ENCODE data around the gene KLHL17.
"Not testable (repeated sequence)": the region's sequence is repeated elsewhere in the genome, so short reads cannot be mapped to it uniquely, and the experiment has no call there.

Gene KLHL17

DNA sequence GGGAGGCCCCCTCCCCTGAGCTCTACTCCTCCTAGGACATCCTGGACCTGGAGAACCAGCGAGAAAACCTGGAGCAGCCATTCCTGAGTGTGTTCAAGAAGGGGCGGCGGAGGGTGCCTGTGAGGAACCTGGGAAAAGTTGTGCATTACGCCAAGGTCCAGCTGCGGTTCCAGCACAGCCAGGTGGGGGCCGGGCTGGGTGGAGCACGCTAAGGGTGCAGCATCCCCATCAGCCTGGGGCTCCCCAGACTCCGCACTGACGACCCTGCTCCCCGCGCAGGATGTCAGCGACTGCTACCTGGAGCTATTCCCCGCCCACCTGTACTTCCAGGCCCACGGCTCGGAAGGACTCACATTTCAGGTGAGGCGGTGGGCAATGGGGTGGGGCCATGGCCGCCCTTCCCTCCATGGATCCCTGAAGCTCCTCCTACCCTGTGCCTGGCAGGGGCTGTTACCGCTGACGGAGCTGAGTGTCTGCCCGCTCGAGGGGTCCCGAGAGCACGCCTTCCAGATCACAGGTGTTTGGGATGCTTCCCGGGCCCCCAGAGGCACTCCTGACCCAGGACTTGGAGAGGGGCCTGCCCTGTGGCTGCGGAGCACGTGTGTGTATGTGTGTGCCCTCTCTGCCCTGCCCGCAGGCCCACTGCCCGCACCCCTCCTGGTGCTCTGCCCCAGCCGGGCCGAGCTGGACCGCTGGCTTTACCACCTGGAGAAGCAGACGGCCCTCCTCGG, 10.0 kb downstream of the KLHL17 start:
- no peak for DNase-seq

GRCh38 chr1:970973-971730, 10.8 kb downstream of the KLHL17 start:
- DNase-seq: no peak

DNA sequence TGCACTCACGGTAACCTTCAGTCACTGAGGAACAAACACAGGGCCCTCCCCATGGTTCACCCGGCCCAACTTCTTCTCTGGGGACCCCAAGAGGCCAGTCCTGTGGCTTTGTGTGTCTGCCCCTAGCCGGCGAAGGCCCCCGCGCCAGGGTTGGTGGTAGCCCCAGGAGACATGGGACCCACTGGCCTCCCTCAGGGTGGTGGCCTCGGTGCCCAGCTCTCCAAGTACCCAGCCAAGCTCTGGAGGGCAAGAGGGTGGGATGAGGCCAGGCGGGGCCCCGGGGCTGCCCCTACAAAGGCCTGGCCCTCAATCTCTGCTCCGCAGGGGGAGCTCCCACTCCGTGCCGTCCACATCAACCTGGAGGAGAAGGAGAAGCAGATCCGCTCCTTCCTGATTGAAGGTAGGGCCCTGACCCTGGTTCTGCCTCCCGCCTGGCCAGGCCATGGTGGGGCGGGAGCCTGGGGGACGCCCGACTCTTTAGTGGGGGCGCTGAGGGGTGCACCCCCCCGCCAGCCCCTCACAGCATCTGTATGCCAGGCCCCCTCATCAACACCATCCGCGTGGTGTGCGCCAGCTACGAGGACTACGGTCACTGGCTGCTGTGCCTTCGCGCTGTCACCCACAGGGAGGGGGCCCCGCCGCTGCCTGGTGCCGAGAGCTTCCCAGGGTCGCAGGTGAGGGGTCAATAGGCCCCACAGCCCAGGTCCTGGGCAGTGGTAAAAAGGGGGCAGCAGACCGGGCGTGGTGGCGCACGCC, 11.5 kb downstream of the KLHL17 start:
- DNase-seq: no peak

DNA sequence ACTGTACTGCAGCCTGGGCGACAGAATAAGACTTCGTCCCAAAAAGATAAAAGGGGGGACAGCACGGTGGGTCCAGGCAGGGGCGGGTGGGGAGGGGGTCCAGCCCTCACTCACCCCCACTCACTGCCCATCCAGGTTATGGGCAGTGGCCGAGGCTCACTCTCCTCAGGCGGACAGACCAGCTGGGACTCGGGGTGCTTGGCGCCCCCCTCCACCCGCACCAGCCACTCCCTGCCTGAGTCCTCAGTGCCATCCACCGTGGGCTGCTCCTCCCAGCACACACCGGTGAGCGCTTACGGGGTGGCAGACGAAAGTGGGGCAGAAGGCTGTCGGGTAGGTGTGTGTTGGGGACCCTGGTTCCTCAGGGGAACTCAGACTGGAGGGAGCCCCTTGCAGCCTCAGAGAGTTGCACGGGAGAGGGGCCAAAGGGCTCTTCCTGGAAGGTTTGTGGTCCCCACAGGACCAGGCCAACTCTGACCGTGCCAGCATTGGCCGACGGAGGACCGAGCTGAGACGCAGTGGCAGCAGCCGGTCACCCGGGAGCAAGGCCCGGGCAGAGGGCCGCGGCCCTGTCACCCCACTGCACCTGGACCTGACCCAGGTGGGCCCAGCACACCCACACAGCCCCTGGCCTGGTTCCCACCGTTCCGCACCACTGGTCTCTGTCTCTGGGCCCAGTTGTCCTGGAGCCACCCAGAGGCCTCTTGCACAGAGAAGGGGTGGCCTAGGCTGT, 12.5 kb downstream of the KLHL17 start:
- DNase-seq: no peak

DNA sequence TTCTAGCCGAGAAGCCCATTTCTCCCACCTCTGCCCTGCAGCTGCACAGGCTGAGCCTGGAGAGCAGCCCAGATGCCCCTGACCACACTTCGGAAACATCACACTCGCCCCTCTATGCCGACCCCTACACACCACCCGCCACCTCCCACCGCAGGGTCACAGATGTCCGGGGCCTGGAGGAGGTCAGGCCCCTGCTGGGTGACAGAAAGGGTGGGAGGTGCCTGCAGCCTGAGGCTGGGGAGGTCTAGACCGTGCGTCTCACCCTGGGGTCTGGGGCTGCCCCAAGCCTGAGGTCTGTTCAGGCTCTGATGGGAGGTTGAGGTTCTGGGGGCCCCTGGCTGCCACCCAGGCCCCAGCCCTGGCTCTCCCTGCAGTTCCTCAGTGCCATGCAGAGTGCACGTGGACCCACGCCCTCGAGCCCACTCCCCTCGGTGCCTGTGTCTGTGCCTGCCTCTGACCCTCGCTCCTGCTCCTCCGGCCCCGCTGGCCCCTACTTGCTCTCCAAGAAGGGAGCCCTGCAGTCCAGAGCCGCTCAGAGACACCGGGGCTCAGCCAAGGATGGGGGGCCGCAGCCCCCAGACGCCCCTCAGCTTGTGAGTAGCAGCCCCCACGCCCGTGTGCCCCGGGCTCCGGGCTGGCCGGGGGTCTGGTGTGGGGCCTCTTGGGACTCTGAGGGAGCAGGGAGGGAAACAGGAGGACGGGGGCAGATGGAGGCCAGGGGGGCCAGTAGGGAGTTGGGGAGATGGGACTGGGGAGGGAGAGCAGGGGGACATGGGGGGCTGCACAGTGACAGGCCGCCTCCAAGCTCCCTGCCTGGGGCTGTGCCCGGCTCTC, 13.3 kb downstream of the KLHL17 start:
- no peak for DNase-seq

DNA sequence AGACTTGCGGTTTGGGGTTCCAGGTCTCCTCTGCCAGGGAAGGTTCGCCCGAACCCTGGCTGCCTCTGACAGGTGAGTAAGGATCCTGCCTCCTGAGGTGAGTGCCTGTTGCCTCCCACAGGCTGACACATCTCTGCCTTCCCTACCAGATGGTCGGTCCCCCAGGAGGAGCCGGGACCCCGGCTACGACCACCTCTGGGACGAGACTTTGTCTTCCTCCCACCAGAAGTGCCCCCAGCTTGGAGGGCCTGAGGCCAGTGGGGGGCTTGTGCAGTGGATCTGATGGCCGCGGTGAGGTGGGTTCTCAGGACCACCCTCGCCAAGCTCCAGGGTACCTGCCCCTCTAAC, 13.9 kb downstream of the KLHL17 start:
- DNase-seq: no peak

DNA sequence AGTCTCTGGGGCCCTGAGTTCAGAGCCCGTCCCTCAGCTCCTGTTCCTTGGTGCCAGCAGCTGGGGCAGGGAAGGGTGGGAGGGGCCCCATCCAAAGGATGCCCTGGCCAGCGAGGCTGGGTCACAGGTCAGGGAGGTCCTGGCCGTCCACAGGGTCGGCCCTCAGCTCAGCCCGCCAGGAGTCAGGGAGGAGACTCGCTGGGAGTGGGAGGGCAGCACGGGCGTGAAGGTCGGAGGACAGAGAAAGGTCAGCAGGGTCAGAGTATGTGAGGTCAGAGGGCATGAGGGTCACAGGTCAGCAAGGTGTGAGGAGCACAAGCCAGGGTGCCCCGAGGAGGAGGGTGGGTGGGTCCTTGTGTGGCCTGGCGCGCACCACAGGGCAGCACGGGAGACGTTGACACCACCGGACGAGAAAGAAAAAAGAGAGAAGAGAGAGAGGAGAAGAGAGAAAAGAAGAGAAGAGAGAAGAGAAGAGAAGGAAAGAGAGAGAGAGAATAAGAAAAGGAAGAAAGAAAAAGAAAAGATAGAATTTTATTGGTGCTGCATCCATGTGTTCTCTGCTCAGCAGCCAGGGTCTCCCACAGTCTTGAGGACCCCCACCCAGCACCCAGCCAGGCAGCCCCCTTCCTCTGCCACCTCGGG, 14.4 kb downstream of the KLHL17 start:
- DNase-seq: no peak

GRCh38 chr1:975365-975764, 15.0 kb downstream of the KLHL17 start:
- no peak for DNase-seq

DNA sequence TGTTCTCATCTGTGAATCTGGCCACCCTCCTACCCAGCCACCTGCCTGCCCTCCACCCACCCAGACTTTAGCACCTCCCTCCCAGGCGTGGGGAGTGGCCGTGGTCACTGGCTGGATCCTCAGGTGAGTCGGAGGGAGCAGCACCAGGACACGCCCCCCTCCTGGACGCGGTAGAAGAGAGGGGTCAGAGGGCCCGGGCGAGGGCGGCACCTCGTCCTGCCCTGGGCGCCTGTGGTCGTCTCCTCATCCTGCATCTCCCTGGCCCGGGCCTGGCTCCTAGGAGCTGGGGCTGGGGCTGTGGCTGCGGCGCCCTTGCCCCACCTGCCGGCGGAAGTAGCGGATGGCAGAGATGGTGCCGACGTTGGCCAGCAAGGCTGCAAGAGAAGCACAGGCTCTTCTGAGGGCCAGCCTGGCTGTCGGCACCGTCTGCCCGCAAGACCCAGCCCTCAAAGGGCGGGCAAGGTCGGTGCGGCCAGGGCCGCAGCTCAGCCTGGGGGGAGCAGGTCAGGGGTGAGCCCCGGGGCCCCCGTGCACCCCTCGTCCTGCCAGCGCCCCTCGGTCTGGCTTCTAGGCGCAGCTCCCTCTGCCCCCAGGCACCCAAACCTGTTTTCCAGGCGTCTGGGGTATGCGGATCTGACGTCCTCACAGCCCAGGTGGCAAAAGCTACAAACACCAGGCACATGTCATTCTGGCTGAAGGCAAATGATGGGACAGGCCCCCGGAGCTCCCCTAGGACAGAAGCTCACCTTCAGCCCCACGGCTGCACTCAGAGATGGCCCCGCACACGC, 15.7 kb downstream of the KLHL17 start:
- no peak for DNase-seq

GRCh38 chr1:976791-977190, 16.4 kb downstream of the KLHL17 start:
- not testable (repeated sequence) for DNase-seq

- DNase-seq: no peak
These were observed 17.9 kb downstream of the KLHL17 start for GRCh38 chr1:978069-978834.

GRCh38 chr1:978835-979743, 18.7 kb downstream of the KLHL17 start:
- DNase-seq: no peak

DNA sequence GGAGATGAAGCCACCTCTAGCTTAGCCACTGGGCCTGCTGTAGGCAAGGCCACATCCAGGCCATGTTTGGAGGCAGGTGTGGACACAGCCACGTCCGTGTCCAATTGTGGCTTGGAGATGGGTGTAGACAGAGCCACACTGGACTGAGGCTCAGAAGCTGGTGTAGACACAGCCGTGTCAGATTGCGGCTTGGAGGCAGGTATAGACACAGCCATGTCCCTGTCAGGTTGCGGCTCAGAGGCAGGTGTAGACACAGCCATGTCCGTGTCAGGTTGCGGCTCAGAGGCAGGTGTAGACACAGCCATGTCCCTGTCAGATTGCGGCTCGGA, 19.3 kb downstream of the KLHL17 start:
- DNase-seq: no peak

GRCh38 chr1:980137-980571, 19.8 kb downstream of the KLHL17 start:
- no peak for DNase-seq

DNA sequence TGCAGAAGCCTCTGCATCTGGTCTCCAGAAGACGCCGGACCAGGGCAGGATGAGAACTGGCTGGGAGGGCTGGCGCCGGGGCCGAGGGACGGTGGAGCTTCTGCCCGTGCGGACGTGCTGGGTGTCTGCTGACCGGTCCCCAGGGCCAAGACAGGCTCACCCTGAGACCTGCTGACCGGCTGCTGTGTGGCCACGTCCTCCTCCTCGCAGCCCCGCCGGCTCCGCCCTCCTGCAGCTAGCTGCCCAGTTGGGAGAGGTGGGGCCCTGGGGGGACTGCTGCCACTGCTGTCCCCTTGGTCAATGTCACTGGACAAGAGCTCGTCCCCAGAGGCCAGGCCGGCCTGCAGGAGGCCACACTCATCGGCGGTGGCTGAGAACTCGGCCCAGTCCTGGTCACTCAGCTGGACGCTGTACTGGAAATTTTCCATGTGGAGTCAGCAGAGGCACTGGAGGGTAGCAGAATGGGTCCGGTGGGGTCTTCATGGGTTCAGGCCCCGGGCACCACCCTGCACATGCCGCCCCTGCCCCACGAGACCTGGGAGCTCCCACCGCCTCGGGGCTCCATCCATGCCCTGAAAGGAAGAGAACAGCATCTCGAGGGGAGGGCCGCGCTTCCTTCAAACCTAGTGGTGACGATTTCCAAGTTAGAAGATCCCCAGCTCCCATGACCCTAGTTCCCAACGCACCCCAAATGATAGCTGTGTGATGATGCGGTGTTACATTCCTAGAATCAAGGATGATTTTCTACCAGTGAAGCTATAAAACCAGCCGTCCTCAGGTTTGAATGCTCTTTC, 20.4 kb downstream of the KLHL17 start:
- DNase-seq: no peak

- DNase-seq: no peak
These were observed 21.1 kb downstream of the KLHL17 start for GRCh38 chr1:981491-981954.

DNA sequence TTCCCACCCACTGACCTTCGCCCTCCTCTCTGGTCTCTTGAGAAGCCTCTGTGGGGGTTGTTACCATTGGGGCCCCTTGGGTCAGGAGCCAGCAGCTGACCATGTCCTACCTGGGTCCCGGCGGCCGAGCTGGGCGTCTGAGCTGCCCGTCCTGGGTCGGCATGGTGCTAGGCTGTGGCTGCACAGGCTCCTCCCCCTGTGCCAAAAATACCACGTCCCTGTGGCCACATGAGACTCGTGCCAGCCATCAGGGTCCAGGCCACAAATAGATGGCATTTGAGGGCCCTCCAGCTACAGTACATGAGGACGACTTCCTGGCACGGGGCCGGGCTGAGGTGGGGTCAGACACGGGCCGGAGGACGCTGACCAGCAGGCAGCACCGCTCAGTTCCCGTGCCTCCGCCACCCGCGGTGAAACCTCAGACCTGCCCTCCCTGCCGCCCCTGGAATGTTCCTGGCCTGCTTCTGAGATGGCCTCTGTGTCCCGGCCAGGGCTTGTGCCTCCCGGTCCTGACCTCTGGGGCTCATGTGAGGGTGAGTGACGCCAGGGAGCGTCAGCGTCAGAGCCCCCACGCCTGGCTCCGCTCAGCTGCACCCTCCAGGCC, 21.7 kb downstream of the KLHL17 start, which contains the start of gene PERM1:
Gene PERM1 (minus strand): TSS at position 139 of the 604 bp plus-strand sequence. CDS start 1,064 bp downstream, outside the sequence.
- no peak for DNase-seq

All from DMS 273 treated with DMSO at 0.1 percent for 48 hours (cell line).